SU-DHL-6 (cell line): ENCODE results near the gene CD209.

ENCODE experiments used
- H2AFZ ChIP-seq: fragments of 200-600 bp; sonication (generic); 2 replicates; pipeline ENCODE4 v1.6.1; 2014; ENCODE audit warnings: low read depth, mild to moderate bottlenecking, moderate library complexity, mixed read lengths, antibody characterized with exemption, low read length; ENCODE audit not compliant: severe bottlenecking
- H3F3A ChIP-seq: fragments of 200-600 bp; shearing (Covaris generic); 2 replicates; pipeline ENCODE4 v1.6.0; 2016; ENCODE audit warnings: antibody characterized with exemption, mild to moderate bottlenecking; ENCODE audit not compliant: insufficient read depth
- H3K27ac ChIP-seq: fragments of 200-600 bp; sonication (generic); 2 replicates; pipeline ENCODE4 v1.5.1; 2016; ENCODE audit warnings: low read depth, mild to moderate bottlenecking, low read length, moderate library complexity, mixed read lengths
- H3K27me3 ChIP-seq: fragments of 200-600 bp; sonication (generic), shearing (Covaris generic); 2 replicates; pipeline ENCODE4 v1.6.0; 2014; ENCODE audit warnings: mild to moderate bottlenecking, low read length
- H3K36me3 ChIP-seq: fragments of 200-600 bp; sonication (generic); 2 replicates; pipeline ENCODE4 v1.6.1; 2014; ENCODE audit warnings: mild to moderate bottlenecking, low read length, mixed read lengths
- H3K4me2 ChIP-seq: fragments of 300-600, 200-600 bp; shearing (Covaris generic), sonication (generic); 2 replicates; pipeline ENCODE4 v1.6.0; 2014; ENCODE audit warnings: low read length, low read depth, mild to moderate bottlenecking; ENCODE audit not compliant: poor library complexity, severe bottlenecking
- H3K4me3 ChIP-seq: fragments of 200-600 bp; sonication (generic); 2 replicates; pipeline ENCODE4 v1.5.1; 2014; ENCODE audit warnings: antibody characterized with exemption, low read length, mild to moderate bottlenecking, mixed read lengths; ENCODE audit not compliant: insufficient read depth, poor library complexity, severe bottlenecking
- H3K79me2 ChIP-seq: fragments of 200-600 bp; sonication (generic); 2 replicates; pipeline ENCODE4 v1.6.1; 2014; ENCODE audit warnings: mild to moderate bottlenecking, low read length, moderate library complexity; ENCODE audit not compliant: insufficient read depth
- H3K9ac ChIP-seq: fragments of 200-600 bp; sonication (generic); 2 replicates; pipeline ENCODE4 v1.7.0; 2014; ENCODE audit warnings: mild to moderate bottlenecking, low read length
- H3K9me2 ChIP-seq: fragments of 200-600 bp; sonication (generic); replicated peaks from 2 replicates; pipeline ENCODE4 v1.6.1; 2014; ENCODE audit warnings: low read length; ENCODE audit not compliant: insufficient read depth
- H3K9me3 ChIP-seq: fragments of 200-600 bp; sonication (generic); 2 replicates; pipeline ENCODE4 v1.6.1; 2014; ENCODE audit warnings: low read length, mixed read lengths; ENCODE audit not compliant: insufficient read depth
- H4K20me1 ChIP-seq: fragments of 200-600 bp; sonication (generic); 2 replicates; pipeline ENCODE4 v1.6.1; 2014; ENCODE audit warnings: low read depth, mild to moderate bottlenecking, antibody characterized with exemption, low read length, moderate library complexity, mixed read lengths
- EZH2phosphoT487 ChIP-seq: fragments of 200-600 bp; sonication (generic), shearing (Covaris generic); conservative IDR thresholded peaks from 2 replicates; pipeline ENCODE4 v1.6.1; 2018; ENCODE audit warnings: mild to moderate bottlenecking, antibody characterized with exemption, low read length, moderate library complexity, mixed read lengths
- TF ChIP-seq, protein P1 (sequence below): fragments of 200-600 bp; sonication (generic); IDR thresholded peaks from one replicate; pipeline ENCODE4 v1.5.1; 2017; ENCODE audit warnings: antibody characterized with exemption, mild to moderate bottlenecking, low read length, moderate library complexity; ENCODE audit not compliant: insufficient read depth, poor library complexity, severe bottlenecking

Gene CD209

GRCh38 chr19:7710616-7711015 lies 36.7 kb downstream of the CD209 start:
- Histone ChIP-seq H3K9ac (no peak overlapping the region), H3K27ac (no peak overlapping the region), H3K27me3 (no peaks in the 10 kb centered on the region), H3K9me2 (no peaks in the 10 kb centered on the region), H3K4me2 (no peak overlapping the region), H3K79me2 (no peaks in the 10 kb centered on the region), H3F3A (no peaks in the 10 kb centered on the region), H3K4me3 (no peak overlapping the region), H2AFZ (no peak overlapping the region), H3K9me3 (no peaks in the 10 kb centered on the region), H4K20me1 (no peaks in the 10 kb centered on the region), H3K36me3 (no peaks in the 10 kb centered on the region)
- no peak for TF ChIP-seq EZH2phosphoT487
- TF ChIP-seq, protein P1, sequence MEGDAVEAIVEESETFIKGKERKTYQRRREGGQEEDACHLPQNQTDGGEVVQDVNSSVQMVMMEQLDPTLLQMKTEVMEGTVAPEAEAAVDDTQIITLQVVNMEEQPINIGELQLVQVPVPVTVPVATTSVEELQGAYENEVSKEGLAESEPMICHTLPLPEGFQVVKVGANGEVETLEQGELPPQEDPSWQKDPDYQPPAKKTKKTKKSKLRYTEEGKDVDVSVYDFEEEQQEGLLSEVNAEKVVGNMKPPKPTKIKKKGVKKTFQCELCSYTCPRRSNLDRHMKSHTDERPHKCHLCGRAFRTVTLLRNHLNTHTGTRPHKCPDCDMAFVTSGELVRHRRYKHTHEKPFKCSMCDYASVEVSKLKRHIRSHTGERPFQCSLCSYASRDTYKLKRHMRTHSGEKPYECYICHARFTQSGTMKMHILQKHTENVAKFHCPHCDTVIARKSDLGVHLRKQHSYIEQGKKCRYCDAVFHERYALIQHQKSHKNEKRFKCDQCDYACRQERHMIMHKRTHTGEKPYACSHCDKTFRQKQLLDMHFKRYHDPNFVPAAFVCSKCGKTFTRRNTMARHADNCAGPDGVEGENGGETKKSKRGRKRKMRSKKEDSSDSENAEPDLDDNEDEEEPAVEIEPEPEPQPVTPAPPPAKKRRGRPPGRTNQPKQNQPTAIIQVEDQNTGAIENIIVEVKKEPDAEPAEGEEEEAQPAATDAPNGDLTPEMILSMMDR, result no peak

DNA sequence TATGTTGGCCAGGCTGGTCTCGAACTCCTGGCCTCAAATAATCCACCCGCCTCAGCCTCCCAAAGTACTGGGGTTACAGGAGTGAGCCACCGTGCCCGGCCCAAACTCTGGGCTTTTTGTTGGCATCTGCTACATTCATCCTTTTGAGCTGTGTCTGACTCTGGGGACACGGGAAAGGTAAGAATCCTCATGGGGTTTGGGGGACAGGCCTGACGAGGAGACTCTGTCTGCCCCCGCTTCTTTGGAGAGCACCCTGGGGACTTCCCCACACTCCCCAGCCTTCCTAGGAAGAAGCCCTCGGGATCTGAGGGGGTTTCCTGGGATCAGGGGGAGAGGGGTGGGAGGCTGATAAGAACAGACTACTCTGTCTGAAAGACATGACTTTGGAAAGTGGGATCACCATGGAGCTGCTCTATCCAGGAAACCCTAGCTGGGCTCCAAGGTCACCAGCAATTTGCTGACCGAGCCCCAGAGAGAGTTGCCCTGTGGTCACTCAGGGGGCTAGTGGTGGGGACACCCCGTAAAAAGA lies 37.3 kb downstream of the CD209 start:
- no peak overlapping the region for H3K4me2 ChIP-seq
- no peaks in the 10 kb centered on the region for H3K27me3 ChIP-seq

DNA sequence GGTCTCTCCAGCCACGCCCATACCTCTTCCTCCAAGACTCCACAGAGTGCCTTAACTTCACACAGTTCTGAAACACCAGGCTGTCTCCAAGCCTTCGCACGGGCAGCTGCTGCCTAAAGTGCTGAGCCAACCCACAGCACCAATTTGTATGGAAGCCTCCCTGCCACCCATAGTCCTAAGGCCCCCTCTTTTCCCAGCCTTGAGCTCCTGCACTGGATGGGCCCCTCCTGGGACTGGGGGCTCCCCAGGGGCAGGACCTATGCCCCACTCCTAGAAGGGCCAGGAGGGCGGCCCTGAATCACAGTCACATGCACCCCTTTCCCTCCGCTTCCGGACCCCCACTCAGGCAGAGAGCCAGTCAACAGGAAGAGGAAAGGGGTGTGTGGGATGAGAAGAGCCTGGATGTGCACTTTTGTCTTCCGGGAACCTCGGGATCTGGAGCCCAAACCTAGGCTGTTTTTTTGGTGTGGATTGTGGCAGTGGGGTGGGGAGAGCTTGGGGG lies 40.3 kb downstream of the CD209 start:
- Histone ChIP-seq H3K27me3 (no peaks in the 10 kb centered on the region), H3F3A (no peaks in the 10 kb centered on the region), H4K20me1 (no peaks in the 10 kb centered on the region), H3K79me2 (no peaks in the 10 kb centered on the region), H3K9me2 (no peaks in the 10 kb centered on the region), H2AFZ (no peak overlapping the region), H3K27ac (no peak overlapping the region), H3K9me3 (no peaks in the 10 kb centered on the region), H3K36me3 (no peaks in the 10 kb centered on the region), H3K4me3 (no peak overlapping the region), H3K9ac (no peak overlapping the region), H3K4me2 (no peak overlapping the region)
- no peak for TF ChIP-seq EZH2phosphoT487
- TF ChIP-seq, protein P1, result no peak

More for the DNA sequence above, 37.3 kb downstream of the CD209 start:
- H3K79me2 ChIP-seq, result no peaks in the 10 kb centered on the region
- H3K36me3 ChIP-seq, result no peaks in the 10 kb centered on the region
- H3K9me3 ChIP-seq, result no peaks in the 10 kb centered on the region
- H3K4me3 ChIP-seq, result no peak overlapping the region
- no peak overlapping the region for H2AFZ ChIP-seq
- no peak for TF ChIP-seq EZH2phosphoT487
- TF ChIP-seq, protein P1, result no peak
- H4K20me1 ChIP-seq, result no peaks in the 10 kb centered on the region
- H3K27ac ChIP-seq, result no peak overlapping the region
- H3K9me2 ChIP-seq, result no peaks in the 10 kb centered on the region
- H3K9ac ChIP-seq, result no peak overlapping the region
- no peaks in the 10 kb centered on the region for H3F3A ChIP-seq
